ENCODE measurements around the gene LINC01488.

Gene LINC01488

GRCh38 chr11:69493931-69494821 lies 12.7 kb downstream of the LINC01488 start:
- no peak for DNase-seq

DNA sequence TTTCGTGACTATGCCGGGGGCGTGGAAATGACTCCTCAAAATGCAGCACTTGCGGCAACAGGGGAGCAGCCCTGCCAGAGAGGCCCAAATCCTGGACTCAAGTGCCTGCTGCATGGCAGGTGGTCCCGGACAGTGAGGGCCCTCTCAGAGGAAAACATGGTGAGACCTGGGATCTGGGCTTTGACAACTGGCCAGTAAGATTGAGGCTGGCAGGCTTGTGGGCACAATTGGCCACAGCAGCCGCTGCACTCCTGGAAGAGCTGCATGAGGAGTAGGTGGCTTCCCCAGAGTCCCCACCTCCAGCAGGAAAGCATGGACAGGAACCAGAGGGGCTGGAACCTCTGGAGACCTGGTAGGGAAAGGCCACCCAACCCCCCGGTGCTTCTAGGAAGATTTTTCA lies 13.4 kb downstream of the LINC01488 start:
- no peak for DNase-seq

GRCh38 chr11:69495441-69496201 lies 14.2 kb downstream of the LINC01488 start:
- no peak for DNase-seq

DNA sequence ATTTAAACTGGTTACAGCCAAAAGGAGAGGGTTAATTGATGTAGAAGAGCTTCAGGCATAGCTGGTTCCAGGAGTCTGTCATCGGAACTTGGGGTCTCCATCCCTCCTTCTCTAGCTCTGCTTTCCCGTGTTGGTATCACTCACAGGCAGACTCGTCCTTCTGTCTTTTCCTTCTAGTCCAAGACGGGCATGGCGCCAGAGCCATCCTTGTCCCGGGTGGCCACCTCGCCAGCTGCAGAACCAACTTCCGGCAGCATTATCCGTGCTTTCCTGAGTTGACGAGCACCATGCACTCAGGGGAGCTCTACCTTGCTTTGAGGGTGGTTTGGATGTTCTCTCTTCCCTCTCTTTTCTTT lies 14.7 kb downstream of the LINC01488 start:
- no peak for DNase-seq

GRCh38 chr11:69496631-69497220 lies 15.3 kb downstream of the LINC01488 start:
- no peak for DNase-seq

DNA sequence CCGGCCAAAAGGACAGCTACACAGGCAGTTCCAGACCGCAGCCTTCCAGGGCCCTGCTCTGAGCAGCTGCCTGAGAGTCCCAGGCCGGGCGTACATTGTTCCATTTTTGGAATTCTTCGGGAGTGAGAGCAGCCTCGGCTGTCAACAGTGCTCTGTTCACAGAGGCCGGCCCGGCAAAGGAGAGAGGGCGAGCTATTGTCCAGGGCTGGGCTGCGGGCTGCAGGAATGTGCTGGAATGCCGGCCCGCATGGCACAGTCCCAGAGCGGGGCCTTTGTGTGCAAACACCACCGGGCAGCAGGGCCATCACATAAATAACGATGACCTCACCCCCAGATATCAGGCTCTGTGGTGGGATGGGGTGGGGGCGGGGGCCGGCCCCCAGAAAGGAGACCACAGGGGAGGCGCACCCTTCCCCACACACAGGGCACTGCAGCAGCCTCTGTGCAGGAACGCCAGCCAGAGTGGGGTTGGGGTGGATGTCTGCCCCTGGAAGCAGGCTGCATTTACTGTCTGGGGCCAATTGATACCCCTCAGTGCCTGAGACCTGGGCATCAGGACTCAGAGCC lies 15.8 kb downstream of the LINC01488 start:
- peak; percentile 98 for DNase-seq

DNA sequence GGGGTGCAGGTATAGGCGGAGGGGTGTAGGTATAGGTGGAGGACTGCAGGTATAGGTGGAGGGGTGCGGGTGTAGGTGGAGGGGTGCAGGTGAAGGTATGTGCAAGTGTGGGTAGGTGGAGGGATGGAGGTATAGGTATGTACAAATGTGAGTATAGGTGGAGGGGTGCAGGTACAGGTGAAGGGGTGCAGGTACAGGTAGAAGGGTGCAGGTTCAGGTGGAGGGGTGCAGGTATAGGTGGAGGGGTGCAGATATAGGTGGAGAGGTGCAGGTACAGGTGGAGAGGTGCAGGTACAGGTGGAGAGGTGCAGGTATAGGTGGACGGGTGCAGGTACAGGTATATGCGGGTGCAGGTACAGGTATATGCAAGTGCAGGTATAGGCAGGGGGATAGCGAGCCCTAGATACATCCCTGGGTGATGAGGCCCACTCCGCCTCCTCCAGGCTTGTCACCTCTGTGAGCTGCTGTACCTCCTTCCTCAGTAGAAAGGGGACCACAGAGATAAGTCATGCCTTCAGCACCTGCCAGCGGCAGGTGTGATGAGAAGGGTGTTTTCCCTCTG lies 17.2 kb downstream of the LINC01488 start:
- no peak for DNase-seq

DNA sequence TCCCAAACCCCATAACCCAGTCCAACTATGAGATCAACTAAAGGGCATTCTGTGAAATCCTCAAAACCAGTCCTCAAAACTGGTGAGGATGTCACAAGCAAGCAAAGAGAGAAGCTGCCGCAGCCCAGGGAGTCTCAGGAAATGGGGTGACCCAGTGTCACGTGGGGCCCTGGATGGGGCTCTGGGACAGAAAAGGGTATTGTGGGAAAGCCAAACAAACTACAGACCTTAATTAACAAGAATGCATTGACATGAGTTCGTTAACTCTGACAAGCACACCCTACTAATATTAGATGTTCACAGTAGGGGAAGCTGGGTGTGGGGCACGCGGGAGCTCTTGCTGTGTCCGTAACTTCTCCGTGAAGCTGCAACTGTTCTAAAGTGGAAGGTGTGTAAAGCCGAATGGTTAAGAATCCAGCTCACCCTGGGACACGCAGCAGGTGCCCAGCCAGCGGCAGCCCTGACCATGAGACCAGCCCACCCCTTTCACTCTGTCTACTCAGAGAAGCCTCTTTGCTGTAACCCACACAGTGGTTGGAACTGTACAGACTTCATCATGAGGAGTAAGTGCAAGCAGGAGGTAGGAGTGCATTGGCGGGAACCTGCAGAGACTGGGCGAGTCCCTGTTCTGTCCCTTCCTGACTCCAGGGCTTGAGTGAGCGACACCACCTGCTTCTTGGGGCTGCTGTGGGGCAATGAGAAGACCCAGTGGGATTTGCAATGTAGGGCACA lies 17.9 kb downstream of the LINC01488 start:
- DNase-seq: peak; percentile 21

GRCh38 chr11:69499918-69500284 lies 18.4 kb downstream of the LINC01488 start:
- DNase-seq: no peak

DNA sequence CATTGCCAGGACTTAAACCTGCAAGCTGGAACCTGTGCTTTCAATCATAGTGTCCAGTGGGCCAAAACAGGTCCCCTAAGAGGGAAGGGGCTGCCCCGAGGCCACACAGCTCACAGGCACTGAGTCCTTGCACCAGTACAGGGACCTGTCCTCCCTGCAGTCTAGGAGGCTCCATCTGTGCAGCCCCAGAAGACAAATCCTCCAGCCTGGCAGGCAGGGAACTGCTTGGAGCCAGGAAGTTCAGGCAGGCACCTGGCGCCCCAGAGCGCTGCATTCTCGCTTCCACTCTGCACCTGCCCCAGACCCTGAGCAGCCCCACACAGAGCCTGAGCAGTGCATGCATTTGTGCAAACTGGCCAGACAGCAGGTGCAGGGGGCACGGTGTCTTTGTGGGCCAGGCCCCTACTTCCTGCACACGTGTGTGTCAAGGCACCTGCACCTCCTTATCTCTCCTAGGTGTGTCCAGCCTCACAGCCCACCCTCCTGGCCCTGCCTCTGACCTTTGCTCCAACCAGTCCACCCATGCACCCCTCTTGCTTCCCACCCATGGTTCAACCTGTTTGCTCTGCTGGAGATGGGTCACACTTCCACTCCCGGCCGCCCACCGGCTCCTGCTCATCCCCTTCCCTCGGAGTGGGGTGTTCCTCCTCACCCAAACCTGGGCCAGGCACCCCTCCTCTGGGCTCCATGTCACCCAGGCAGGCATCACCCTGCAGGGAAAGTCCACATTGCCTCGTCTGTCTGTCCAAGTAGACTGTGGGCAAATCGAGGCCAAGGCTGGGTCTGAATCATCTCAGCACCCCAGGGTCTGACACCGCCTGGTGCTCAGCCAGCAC lies 19.0 kb downstream of the LINC01488 start:
- DNase-seq: no peak

GRCh38 chr11:69501121-69501489 lies 19.6 kb downstream of the LINC01488 start:
- DNase-seq: no peak

- DNase-seq: no peak
These were observed 20.7 kb downstream of the LINC01488 start for GRCh38 chr11:69501891-69502860.

DNA sequence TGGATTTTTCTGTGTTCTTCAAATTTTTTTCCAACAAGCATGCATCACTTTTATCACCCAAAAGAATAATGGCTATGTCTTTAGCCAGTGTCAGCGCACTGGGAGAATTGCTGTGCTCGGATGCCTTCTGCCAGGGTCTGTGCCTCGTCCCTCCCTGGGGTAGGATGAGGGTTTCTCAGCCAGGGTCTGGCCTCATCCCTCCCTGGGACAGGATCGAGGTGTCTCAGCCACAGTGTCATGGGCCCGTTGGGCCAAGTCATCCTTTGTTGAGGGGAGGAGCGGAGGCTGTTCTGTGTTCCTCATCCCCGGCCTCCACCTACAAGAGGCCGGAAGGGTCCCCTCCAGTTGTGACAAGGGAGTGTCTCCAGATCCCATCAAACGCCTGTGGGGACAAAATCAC lies 22.7 kb downstream of the LINC01488 start:
- DNase-seq: no peak

DNA sequence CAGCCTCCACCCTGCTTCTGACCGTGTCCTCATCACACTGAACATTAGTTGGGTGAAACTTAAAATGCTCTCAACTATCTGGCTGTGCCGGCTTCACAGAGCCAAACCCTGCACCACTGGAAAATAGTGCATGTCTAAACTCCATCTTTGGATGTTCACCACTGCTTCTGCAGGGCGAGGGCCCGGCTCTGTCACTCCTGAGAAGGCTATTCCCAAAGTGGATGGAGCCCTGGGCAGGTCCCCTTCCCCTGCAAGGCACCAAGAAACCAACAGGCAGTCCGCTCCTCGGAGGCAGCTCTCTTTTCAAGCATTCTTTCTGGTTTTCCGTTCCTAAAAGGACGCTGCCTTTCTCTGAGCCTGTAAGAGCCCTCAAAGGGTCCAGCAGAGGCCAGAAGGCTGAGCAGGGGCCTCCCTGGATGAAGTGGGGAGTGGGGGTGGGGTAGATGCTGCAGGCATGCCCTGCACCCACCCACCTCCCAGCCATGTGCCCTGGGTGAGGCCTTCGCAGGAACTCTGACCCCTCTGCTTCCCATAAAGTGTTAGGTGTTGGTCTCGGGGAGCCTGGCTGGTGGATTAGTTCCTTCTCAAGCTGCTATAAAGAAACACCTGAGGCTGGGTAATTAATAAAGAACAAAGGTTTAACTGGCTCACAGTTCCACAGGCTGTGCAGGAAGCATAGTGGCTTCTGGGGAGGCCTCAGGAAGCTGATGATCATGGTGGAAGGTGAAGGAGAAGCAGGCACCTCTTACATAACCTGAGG lies 23.3 kb downstream of the LINC01488 start:
- DNase-seq: no peak

DNA sequence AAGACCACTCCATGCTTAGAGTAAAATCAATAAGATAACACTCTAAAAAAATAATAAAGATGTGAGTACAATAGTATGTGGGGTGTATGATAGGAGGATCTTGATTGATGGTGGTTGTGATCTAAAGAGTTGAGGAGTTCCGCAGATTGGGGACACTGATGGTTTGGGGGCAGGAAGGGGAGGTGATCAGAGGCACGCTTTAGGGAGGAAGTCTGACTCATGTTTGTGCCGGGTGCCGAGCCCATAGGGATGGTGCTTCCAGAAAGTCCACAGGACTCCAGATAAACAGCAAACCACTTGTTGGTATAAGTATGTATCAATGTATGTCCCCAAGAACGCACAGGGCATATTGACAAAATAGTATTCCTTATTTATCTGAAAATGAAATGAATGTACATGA lies 27.5 kb downstream of the LINC01488 start:
- no peak for DNase-seq

DNA sequence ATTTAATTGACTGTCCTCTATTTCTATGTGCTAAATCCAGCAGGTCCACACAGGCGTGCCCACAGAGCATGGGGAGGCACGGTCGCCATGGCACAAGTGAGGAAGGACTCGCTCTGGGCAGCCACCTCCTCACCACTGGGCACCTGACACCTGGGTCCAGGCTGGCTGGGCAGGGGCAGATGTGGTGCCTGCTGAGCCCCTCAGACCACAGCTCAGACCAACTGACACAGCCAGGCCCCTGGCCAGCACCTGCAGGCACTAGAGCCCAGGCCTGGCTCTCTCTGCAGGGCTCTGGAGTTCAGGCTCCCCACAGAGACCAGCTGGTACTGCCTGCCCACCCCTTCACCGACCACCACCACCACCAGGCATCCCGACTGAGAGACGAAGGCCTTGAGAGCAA lies 27.9 kb downstream of the LINC01488 start:
- no peak for DNase-seq

GRCh38 chr11:69509846-69510390 lies 28.5 kb downstream of the LINC01488 start:
- no peak for DNase-seq

DNA sequence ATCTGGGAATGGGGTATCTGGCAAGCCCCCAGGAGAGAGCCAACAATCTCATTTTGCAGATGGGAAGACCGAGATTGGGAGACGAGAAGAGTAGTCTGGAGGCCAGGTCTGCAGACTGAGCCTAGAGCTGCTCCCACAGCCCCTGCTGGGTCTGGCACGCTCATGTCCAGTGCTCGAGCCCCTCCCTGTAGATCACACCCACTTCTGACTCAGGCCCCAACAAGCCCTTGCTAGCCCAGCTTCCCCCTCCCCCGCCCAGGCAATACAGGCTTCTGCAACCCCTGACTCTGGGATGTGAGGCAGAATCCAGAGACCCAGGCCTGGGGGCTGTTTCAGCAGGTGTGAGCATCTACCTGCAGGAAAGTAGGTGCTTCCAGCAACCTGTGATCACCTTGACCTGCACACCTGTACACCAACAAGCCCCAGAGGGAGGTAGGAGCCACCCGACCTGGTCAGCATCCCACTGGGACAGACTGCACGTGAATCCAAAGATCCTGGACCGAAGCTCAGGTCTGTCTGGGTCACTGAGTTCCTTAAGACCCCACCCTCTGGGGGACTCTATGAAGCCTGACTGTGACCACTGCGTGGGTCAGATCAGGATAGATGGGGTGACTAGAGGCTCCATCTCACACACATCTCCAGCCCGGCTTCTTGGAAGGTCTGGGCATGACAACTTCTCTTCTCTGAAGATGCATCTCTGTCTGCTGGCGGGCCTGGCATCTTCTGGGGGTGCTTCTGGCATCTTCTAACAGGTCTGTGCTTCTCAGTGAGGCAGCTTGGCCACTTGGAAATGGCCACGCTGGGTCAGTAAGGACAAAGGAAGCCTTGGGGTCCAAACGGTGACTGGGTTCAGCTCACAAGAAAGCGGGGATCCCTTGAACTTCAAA lies 29.3 kb downstream of the LINC01488 start:
- peak; percentile 84 for DNase-seq

Measured in fibroblast of skin of scalp (primary cell).